HepG2 (cell line): ENCODE measurements around the gene LUZP1. TPM values are rescaled to one million over a fixed set of nuclear protein-coding genes. Genes with fewer than 3 reads are reported as not detected.

Source experiments
- ATRX ChIP-seq: sonication (generic); formaldehyde crosslinking; IDR thresholded peaks from 2 replicates; pipeline ENCODE4 v1.4.0; 2020; ENCODE audit warnings: missing genetic modification reagents, borderline replicate concordance
- BORCS8-MEF2B ChIP-seq: sonication (generic); formaldehyde crosslinking; IDR thresholded peaks from 2 replicates; pipeline ENCODE4 v1.8.0; 2022; ENCODE audit warnings: mild to moderate bottlenecking, missing genetic modification reagents
- KMT2A ChIP-seq: sonication (generic); formaldehyde crosslinking; IDR thresholded peaks from 2 replicates; pipeline ENCODE4 v1.4.0; 2020; ENCODE audit warnings: missing genetic modification reagents
- PAXIP1 ChIP-seq: sonication (generic); formaldehyde crosslinking; conservative IDR thresholded peaks from 2 replicates; pipeline ENCODE4 v1.4.0; 2020; ENCODE audit warnings: mild to moderate bottlenecking, missing genetic modification reagents, moderate library complexity
- ZNF329 ChIP-seq: sonication (generic); formaldehyde crosslinking; IDR thresholded peaks from 2 replicates; pipeline ENCODE4 v1.9.0; 2021; ENCODE audit warnings: low read depth, mild to moderate bottlenecking, missing genetic modification reagents
- ZNF687 ChIP-seq: sonication (generic); formaldehyde crosslinking; IDR thresholded peaks from 2 replicates; pipeline ENCODE4 v1.5.1; 2020; ENCODE audit warnings: mild to moderate bottlenecking, missing genetic modification reagents, moderate library complexity
- ZNF891 ChIP-seq: sonication (generic); formaldehyde crosslinking; IDR thresholded peaks from 2 replicates; pipeline ENCODE4 v1.5.0; 2020; ENCODE audit warnings: mild to moderate bottlenecking, missing genetic modification reagents
- ZSCAN9 ChIP-seq: IDR thresholded peaks from 2 replicates; pipeline ENCODE4 v1.6.1; 2016; ENCODE audit warnings: borderline replicate concordance
- polyA plus RNA-seq, 8 experiments: library from polyadenylated mRNA; depleted of rRNA in 3 of 8; stranded (reverse) in 7 of 8; unstranded in 1 of 8; fragments of >200 nt; fragmentation: Illumina TruSeq in 4 of 8; extraction: Trizol in 4 of 8; gene quantifications; 2 replicates each; pipeline versions ENCODE4 v1.2.1 to v1.2.3, GENCODE V29; 2011 to 2016; ENCODE audit warnings: low read depth in 4 of 8, missing spikeins in 1 of 8, mixed read lengths in 1 of 8; ENCODE audit not compliant: insufficient read depth in 1 of 8
- total RNA-seq, 5 experiments: library from RNA; depleted of rRNA; stranded (reverse); fragments of >200 nt; fragmentation: Illumina TruSeq; extraction: Trizol; gene quantifications; 2 replicates each; pipeline ENCODE4 v1.2.3, GENCODE V29; 2016; ENCODE audit warnings: low read depth in 1 of 5

Gene LUZP1
- total and polyA plus RNA-seq, 2 of the 13 experiments (the other 11 are each of a cell fraction or from before 2014, with no cell fraction given), result 6.9 to 12.7 TPM

GRCh38 chr1:23177438-23178380, 9.1 kb upstream of the LUZP1 start (continued):
- TF ChIP-seq PAXIP1 (CRISPR knock-in tag), result no peak
- peak; percentile 41; the same call in 1 of the 2 replicates for TF ChIP-seq BORCS8-MEF2B (CRISPR knock-in tag)
- TF ChIP-seq ZSCAN9 (CRISPR knock-in tag), result no peak
- TF ChIP-seq ZNF329 (CRISPR knock-in tag), result peak; percentile 70; the same call in 1 of the 2 replicates
- TF ChIP-seq ZNF891 (CRISPR knock-in tag), result peak; percentile 73; the same call in 1 of the 2 replicates
- TF ChIP-seq ATRX (CRISPR knock-in tag), result no peak
- TF ChIP-seq KMT2A (CRISPR knock-in tag), result peak; percentile 49; the same call in 1 of the 2 replicates
- peak; percentile 93 for TF ChIP-seq ZNF687 (CRISPR knock-in tag)
